ENCODE measurements around the gene DLL3. TPM values are rescaled to one million over a fixed set of nuclear protein-coding genes. Genes with fewer than 3 reads are reported as not detected.

The DLL3 gene
- total RNA-seq, 2 donors from 2014 or later: not detected

GRCh38 chr19:39539518-39540332 lies 41.0 kb downstream of the DLL3 start, which contains the start of gene EID2:
Gene EID2, minus strand, starts transcription at chr19:39540161. Its CDS starts 82 bp downstream, at chr19:39540079.
- Histone ChIP-seq H3K27ac (peak within 1 kb of the TSS; percentile 96), H3K4me3 (peak within 1 kb of the TSS; percentile 75), H3K36me3 (no peaks in the 10 kb centered on the region), H3K4me1 (peaks cover 8% of the 10 kb centered on the region), H3K27me3 (no peaks in the 10 kb centered on the region), H3K9ac (ENCODE audit: low read depth in 2 of 2, low read length in 2 of 2) (peak within 1 kb of the TSS; percentile 73 to 83), H3K9me3 (no peaks in the 10 kb centered on the region)
- TF ChIP-seq, protein P1, sequence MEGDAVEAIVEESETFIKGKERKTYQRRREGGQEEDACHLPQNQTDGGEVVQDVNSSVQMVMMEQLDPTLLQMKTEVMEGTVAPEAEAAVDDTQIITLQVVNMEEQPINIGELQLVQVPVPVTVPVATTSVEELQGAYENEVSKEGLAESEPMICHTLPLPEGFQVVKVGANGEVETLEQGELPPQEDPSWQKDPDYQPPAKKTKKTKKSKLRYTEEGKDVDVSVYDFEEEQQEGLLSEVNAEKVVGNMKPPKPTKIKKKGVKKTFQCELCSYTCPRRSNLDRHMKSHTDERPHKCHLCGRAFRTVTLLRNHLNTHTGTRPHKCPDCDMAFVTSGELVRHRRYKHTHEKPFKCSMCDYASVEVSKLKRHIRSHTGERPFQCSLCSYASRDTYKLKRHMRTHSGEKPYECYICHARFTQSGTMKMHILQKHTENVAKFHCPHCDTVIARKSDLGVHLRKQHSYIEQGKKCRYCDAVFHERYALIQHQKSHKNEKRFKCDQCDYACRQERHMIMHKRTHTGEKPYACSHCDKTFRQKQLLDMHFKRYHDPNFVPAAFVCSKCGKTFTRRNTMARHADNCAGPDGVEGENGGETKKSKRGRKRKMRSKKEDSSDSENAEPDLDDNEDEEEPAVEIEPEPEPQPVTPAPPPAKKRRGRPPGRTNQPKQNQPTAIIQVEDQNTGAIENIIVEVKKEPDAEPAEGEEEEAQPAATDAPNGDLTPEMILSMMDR (IDR thresholded peaks at IDR 0.05): peak; percentile 68
- intact Hi-C loops (cut with DNase I): loop anchor here (10.0 kb wide), 1 partner anchor 95 kb away; the partner anchor contains the start of gene SUPT5H
- DNase-seq: peak; percentile 96

GRCh38 chr19:39540333-39540673 lies 41.6 kb downstream of the DLL3 start:
- Histone ChIP-seq H3K9ac (ENCODE audit: low read depth in 2 of 2, low read length in 2 of 2) (no peak overlapping the region), H3K4me1 (peaks cover 8% of the 10 kb centered on the region), H3K9me3 (no peaks in the 10 kb centered on the region), H3K27ac (peak overlapping the region; percentile 96), H3K4me3 (no peak overlapping the region), H3K36me3 (no peaks in the 10 kb centered on the region), H3K27me3 (no peaks in the 10 kb centered on the region)
- no peak for DNase-seq
- intact Hi-C loops (cut with DNase I): no loop called here
- TF ChIP-seq, protein P1 (IDR thresholded peaks at IDR 0.05): no peak

- no peak for DNase-seq
- no peak overlapping the region for H3K9ac ChIP-seq (ENCODE audit: low read depth in 2 of 2, low read length in 2 of 2)
- no peak overlapping the region for H3K27ac ChIP-seq
- H3K4me3 ChIP-seq: no peak overlapping the region
- no peaks in the 10 kb centered on the region for H3K36me3 ChIP-seq
- no peaks in the 10 kb centered on the region for H3K27me3 ChIP-seq
- TF ChIP-seq, protein P1 (IDR thresholded peaks at IDR 0.05): no peak
- peaks cover 8% of the 10 kb centered on the region for H3K4me1 ChIP-seq
- intact Hi-C loops (cut with DNase I): no loop called here
- H3K9me3 ChIP-seq: no peaks in the 10 kb centered on the region
Measured at GRCh38 chr19:39542206-39542605, 43.5 kb downstream of the DLL3 start.

DNA sequence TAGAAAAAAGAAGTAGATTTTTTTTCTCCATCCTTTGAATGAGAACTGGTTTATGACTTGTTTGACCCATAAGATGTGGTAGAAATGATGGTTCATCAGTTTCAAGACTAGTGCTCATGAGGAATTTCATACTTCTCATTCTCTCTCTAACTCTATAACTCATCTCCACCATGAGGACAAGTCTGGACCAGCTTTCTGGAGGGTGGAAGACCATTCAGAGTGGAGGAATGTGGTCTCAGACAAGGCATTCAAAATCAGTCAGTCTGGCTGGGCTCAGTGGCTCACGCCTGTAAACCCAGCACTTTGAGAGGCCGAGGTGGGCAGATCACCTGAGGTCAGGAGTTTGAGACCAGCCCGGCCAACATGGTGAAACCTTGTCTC lies 44.7 kb downstream of the DLL3 start:
- no peak overlapping the region for H3K9ac ChIP-seq (ENCODE audit: low read depth in 2 of 2, low read length in 2 of 2)
- intact Hi-C loops (cut with DNase I): no loop called here
- no peaks in the 10 kb centered on the region for H3K36me3 ChIP-seq
- no peak for DNase-seq
- H3K4me3 ChIP-seq: no peak overlapping the region
- H3K27me3 ChIP-seq: no peaks in the 10 kb centered on the region
- H3K4me1 ChIP-seq: peaks cover 7% of the 10 kb centered on the region
- H3K27ac ChIP-seq: no peak overlapping the region
- H3K9me3 ChIP-seq: no peaks in the 10 kb centered on the region
- TF ChIP-seq, protein P1 (IDR thresholded peaks at IDR 0.05): no peak

DNA sequence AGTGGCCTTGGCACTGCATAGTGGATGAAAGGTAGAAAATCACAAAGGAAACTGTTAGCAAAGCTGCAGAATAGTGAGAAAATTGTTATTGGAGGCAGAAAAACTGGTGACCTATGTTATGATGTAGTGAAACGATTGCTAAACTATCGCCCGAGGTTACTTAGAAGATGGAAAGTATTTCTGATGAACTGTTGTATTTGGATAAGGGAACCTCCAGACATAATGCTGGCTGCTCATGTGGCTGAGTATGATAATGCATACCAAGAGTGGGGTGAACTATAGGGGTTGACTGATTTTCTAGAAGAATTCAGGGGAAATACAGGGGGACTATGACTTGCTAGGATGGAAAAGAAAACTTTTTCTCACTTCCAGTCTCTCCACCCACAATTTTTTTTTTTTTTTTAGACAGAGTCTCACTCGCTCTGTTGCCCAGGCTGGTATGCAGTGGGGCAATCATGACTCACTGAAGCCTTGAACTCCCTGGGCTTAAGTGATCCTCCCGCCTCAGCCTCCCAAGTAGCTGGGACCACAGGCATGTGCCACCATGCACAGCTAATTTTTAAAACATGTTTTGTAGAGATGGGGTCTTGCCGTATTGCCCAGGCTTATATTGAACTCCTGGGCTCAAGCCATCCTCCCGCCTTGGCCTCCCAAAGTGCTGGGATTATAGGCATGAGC lies 45.6 kb downstream of the DLL3 start:
- Histone ChIP-seq H3K9me3 (no peaks in the 10 kb centered on the region), H3K4me3 (no peak overlapping the region), H3K4me1 (no peaks in the 10 kb centered on the region), H3K9ac (ENCODE audit: low read depth in 2 of 2, low read length in 2 of 2) (no peak overlapping the region), H3K36me3 (no peaks in the 10 kb centered on the region), H3K27me3 (no peaks in the 10 kb centered on the region), H3K27ac (no peak overlapping the region)
- DNase-seq: no peak
- intact Hi-C loops (cut with DNase I): no loop called here
- TF ChIP-seq, protein P1 (IDR thresholded peaks at IDR 0.05): no peak

Data from colonic mucosa (tissue), 4 donors.